ENCODE data around the gene HMMR.

GRCh38 chr5:163459819-163460561 is 442 bp upstream of the HMMR start, which contains the start of gene NUDCD2:
- TF ChIP-seq GATA2 (IDR thresholded peaks at IDR 0.05; ENCODE audit: low read depth, low read length) (no peak), GATA3 (IDR thresholded peaks at IDR 0.05; ENCODE audit: low read depth, low read length) (no peak)

Data from SH-SY5Y (cell line).